GM18951 (cell line): ENCODE measurements around the gene ANKHD1.

Source experiments
- POLR2A ChIP-seq: IDR thresholded peaks from 4 replicates; pipeline ENCODE4 v1.6.1; 2011; ENCODE audit warnings: mild to moderate bottlenecking; ENCODE audit not compliant: insufficient read length, insufficient read depth; ENCODE audit errors: extremely low read depth
- in situ Hi-C: fragments of 300-500 bp; cut with MboI; formaldehyde crosslinking; loops from one replicate; pipeline ENCODE4 v1.12.0; 2022; ENCODE audit warnings: low sequenced_read_pairs, mixed read lengths, inconsistent platforms; ENCODE audit not compliant: unreplicated experiment

ANKHD1 gene

DNA sequence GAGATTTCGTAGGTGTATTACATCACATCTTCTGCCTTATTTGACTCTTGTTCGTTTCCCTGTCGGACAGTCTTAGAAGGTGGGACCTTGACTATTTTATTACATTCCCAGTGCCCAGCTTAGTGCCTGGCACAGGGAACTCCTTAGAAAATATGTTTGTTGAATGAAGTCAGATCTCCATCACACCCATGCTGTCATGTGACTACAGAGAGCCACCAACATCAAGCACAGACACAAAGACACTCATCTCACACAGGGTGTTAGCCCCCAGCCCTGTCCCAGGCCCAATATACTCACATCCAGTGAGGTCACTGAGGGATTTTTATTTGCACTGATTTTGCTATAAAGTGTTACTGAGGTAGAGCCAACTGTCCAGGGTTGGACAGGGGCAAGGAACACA, 156.3 kb downstream of the ANKHD1 start:
- in situ Hi-C loops, result no loop called here
- TF ChIP-seq POLR2A, result no peak

GRCh38 chr5:140558542-140558941, 156.9 kb downstream of the ANKHD1 start:
- TF ChIP-seq POLR2A, result no peak
- in situ Hi-C loops, result no loop called here

DNA sequence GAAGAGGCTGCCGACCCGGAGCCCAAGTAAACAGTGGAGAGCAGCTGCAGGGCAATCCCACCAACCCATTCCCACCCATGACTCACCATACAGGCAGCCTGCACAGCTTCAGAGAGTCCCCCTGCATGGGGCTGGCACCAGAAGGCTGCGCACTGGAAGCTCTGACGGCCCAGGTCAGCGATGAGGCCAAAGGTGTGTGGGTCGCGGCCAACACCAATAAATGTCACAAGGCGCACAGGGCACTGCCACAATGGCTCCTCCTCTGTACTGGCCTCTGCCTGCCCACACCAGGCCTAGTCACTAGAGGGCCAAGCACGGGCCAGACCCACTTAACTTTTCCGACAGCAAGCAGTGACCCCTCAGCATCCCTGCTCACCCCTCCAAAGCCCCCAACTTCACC, 158.6 kb downstream of the ANKHD1 start:
- in situ Hi-C loops, result no loop called here
- no peak for TF ChIP-seq POLR2A

- in situ Hi-C loops, result no loop called here
- no peak for TF ChIP-seq POLR2A
These were observed 160.3 kb downstream of the ANKHD1 start for GRCh38 chr5:140561753-140562523.

DNA sequence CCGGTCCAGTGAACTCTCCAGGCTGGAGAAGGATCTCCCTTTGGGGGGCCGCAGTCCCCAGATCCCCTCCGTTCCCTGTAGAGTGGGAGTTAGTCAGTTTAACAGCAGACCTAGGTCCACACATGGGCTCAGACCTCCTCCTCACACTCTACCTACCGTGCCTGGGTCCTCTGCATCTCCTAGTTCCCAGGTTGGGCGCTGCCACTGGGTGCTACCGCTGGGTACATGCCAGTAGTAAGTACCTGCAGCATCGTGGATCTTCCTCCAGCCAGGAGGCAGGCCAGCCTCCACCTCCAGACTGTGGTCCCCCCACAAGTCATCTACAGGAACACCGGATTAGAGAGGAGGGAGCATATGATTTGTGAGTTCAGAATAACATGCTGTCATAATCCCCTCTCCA, 162.0 kb downstream of the ANKHD1 start:
- in situ Hi-C loops, result no loop called here
- no peak for TF ChIP-seq POLR2A

DNA sequence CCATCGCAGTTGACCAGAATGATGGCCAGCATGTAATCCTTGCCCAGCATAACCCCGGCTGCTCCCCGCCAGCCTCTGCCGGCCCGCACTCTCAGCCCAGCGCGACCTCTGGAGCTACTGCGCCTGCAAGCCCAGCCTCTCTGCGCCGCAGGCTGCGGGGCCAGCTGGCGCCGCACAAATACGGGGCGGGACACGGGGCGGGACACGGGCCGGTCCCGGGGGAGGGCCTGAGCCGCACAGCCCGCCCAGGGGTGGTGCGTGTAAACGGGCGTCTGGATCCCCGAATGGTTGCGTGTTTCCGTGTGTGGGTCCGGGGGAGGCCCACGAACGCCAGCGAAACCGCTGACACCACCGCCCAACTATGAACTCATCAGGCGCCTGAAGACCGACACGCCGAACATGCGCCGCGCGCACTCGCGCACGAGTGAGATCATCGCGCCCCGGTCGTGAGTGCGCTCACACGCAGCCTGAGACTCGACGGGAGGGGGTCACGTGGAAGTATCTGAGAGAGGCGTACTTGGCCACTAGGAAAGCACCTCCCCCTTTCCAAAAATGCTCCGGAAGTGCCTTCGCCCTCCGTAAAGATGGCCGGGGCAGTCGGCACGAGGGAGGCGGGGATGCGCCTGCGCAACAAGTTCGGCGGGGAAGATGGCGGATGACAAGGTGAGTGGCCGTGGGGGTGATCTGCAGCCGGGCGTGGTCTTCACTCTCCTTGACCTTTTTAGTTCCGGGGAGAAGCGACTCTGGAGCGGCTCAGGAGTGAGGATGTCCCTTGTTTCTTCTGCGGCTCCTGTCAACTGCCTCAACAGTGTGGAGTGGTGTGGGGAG, 162.8 kb downstream of the ANKHD1 start, which contains the start of the genes APBB3 and SLC35A4:
TSS of gene APBB3 (minus strand) at position 403 of the 828 bp plus-strand sequence. CDS start at position 50, 353 bp downstream.
TSS of gene SLC35A4 (plus strand) at position 633 of the 828 bp plus-strand sequence. CDS start 2,342 bp downstream, outside the sequence.
- in situ Hi-C loops, result no loop called here
- peak; percentile 92 for TF ChIP-seq POLR2A

DNA sequence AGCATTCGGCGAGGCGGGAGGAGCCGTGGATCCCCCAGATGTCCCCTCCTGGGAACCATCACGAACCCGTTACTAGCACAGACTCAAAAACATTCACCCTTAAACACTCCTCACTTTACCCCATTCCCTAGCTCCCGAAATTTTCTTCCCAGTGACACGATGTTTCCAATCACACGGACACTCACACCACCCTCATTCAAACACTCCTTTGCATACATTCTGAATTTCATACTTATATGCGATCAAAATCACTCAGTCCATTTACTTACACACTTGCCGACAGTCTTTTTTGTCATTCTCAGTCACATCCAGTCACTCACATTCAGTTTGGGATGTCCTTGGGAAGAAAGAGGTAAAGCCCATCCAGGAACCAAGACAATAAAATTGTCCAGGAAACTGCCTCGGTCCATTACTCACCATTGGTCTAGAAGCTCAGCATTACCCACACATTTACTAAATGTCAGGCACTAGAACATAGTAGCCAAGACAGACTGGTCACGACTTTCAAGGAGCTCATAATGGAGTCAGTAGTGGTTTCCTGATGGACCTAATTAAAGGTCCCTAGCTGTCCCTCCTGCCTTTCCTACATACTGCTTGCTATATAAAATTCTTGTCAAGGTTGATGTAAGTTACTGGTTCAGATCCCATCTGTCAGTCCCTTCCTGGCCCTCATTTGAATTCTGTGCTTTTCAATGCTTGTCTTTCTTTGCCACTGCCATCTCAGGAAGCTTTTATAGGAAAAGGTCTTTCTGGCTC, 163.6 kb downstream of the ANKHD1 start:
- in situ Hi-C loops, result no loop called here
- TF ChIP-seq POLR2A, result no peak

DNA sequence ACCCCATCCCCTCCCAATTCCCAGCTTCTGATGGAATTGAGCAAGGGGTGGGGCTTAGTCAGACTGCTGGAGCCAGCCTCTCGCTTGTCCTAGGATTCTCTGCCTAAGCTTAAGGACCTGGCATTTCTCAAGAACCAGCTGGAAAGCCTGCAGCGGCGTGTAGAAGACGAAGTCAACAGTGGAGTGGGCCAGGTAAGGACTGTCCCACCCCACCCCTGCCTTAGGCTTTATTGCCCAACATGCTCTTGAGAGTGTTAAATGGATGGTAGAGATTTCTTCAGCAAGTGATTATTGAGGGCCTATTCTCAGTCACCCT, 164.1 kb downstream of the ANKHD1 start:
- in situ Hi-C loops, result no loop called here
- no peak for TF ChIP-seq POLR2A

DNA sequence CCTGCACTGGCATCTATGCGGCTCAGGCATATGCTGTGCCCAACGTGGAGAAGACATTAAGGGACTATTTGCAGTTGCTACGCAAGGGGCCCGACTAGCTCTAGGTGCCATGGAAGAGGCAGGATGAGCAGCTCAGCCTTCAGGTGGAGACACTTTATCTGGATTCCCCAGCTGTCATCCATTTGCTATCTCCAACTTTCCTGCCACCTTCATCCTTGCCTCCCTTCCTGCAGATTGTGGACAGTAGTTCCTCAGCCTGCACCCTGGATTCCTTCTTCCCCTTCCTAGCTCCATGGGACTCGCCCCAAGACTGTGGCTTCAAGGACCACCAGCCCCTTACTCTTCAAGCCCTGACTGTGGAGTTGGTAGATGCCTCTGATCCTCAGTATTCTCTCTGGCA, 165.0 kb downstream of the ANKHD1 start:
- no peak for TF ChIP-seq POLR2A
- in situ Hi-C loops, result no loop called here

DNA sequence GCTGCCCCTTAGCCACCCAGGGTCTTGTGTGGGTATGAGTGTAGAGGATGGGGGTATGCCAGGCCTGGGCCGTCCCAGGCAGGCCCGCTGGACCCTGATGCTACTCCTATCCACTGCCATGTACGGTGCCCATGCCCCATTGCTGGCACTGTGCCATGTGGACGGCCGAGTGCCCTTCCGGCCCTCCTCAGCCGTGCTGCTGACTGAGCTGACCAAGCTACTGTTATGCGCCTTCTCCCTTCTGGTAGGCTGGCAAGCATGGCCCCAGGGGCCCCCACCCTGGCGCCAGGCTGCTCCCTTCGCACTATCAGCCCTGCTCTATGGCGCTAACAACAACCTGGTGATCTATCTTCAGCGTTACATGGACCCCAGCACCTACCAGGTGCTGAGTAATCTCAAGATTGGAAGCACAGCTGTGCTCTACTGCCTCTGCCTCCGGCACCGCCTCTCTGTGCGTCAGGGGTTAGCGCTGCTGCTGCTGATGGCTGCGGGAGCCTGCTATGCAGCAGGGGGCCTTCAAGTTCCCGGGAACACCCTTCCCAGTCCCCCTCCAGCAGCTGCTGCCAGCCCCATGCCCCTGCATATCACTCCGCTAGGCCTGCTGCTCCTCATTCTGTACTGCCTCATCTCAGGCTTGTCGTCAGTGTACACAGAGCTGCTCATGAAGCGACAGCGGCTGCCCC, 165.6 kb downstream of the ANKHD1 start:
- no peak for TF ChIP-seq POLR2A
- in situ Hi-C loops, result no loop called here

DNA sequence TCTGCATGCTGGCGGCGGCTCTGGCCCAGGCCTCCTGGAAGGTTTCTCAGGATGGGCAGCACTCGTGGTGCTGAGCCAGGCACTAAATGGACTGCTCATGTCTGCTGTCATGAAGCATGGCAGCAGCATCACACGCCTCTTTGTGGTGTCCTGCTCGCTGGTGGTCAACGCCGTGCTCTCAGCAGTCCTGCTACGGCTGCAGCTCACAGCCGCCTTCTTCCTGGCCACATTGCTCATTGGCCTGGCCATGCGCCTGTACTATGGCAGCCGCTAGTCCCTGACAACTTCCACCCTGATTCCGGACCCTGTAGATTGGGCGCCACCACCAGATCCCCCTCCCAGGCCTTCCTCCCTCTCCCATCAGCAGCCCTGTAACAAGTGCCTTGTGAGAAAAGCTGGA, 166.2 kb downstream of the ANKHD1 start:
- in situ Hi-C loops, result no loop called here
- TF ChIP-seq POLR2A, result no peak

DNA sequence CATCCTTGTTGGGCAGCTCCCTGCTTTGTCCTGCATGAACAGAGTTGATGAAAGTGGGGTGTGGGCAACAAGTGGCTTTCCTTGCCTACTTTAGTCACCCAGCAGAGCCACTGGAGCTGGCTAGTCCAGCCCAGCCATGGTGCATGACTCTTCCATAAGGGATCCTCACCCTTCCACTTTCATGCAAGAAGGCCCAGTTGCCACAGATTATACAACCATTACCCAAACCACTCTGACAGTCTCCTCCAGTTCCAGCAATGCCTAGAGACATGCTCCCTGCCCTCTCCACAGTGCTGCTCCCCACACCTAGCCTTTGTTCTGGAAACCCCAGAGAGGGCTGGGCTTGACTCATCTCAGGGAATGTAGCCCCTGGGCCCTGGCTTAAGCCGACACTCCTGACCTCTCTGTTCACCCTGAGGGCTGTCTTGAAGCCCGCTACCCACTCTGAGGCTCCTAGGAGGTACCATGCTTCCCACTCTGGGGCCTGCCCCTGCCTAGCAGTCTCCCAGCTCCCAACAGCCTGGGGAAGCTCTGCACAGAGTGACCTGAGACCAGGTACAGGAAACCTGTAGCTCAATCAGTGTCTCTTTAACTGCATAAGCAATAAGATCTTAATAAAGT, 166.9 kb downstream of the ANKHD1 start:
- no peak for TF ChIP-seq POLR2A
- in situ Hi-C loops, result no loop called here
